Measurements from ENCODE around the gene LENEP.

LENEP gene

DNA sequence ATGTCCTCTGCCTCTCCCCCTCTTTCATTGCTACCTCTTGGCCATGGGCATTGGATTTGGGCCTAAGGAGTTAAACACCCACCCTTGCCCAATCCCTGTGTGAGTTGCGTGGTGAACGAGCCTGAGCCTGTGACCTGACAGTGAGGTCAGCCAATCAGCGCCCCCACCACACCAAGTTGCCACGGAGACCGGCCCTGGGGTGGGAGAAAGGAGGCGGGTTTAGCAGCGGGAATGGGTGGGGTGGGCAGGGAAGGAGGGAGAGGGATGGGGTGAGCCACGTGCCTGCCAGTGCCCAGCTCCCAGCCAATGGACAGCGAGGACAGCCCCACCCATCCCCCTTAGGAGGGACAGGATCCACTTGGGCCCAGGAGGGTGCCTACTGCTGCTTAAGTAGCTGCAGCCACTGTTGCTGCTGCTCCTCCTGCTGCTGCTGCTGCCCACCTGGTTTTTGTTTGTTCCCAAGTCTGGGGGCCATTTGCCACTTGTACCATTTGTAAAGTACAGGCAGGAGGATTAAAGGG, 18.7 kb downstream of the LENEP start:
- TF ChIP-seq, protein P1, sequence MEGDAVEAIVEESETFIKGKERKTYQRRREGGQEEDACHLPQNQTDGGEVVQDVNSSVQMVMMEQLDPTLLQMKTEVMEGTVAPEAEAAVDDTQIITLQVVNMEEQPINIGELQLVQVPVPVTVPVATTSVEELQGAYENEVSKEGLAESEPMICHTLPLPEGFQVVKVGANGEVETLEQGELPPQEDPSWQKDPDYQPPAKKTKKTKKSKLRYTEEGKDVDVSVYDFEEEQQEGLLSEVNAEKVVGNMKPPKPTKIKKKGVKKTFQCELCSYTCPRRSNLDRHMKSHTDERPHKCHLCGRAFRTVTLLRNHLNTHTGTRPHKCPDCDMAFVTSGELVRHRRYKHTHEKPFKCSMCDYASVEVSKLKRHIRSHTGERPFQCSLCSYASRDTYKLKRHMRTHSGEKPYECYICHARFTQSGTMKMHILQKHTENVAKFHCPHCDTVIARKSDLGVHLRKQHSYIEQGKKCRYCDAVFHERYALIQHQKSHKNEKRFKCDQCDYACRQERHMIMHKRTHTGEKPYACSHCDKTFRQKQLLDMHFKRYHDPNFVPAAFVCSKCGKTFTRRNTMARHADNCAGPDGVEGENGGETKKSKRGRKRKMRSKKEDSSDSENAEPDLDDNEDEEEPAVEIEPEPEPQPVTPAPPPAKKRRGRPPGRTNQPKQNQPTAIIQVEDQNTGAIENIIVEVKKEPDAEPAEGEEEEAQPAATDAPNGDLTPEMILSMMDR (IDR thresholded peaks at IDR 0.05), result no peak
- Histone ChIP-seq H3K9ac (no peak overlapping the region), H3K27ac (peak overlapping the region; percentile 69), H3K9me3 (ENCODE audit: control insufficient read depth, low read length) (no peaks in the 10 kb centered on the region), H3K79me2 (peaks cover 5% of the 10 kb centered on the region), H3K36me3 (ENCODE audit: control insufficient read depth, insufficient read depth, low read length) (no peaks in the 10 kb centered on the region), H2AFZ (no peak overlapping the region), H3K4me2 (ENCODE audit: low read length) (no peak overlapping the region), H3K27me3 (ENCODE audit: control insufficient read depth, insufficient read depth, low read length) (no peaks in the 10 kb centered on the region), H3K4me3 (ENCODE audit: low read depth, low read length) (no peak overlapping the region), H3K4me1 (peaks cover 17% of the 10 kb centered on the region)

DNA sequence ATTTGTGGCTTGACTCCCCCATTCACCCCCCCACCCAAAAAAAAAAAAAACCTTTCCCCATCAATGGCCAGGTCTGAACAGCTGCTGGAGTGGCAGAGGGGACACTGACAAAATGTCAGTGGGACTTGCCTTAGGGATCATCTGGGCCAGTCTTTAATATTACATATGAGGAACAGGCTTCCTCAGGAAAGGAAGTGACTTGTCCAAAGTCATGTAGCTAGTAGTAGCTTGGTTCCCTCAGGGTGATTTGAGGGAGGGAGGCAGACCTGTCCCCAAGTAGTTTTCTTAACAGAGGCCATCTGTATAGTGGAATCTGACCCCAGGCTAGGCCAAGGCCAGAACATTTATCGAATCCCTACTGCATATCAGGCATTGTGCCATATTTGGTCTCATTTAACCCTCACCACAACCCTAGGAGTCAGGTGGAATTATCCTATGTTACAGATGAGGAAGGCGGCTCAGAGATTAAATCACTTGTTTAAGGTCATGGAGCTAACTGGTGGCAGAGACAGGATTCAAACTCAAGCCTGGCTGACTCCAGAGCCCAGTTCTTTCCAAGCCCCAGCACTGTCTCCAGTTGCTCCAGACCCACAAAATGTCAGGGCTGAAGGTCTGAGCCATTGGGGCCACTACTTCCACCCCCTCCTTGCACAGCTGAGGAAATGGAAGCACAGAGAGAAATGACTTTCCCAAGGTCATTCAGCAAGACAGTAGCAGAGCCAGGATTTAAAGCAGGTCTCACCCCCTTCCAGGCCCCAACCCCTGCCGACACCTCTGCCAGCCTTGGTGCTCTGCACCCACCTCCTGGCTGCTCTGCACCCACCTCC, 19.6 kb downstream of the LENEP start:
- no peaks in the 10 kb centered on the region for H3K79me2 ChIP-seq
- TF ChIP-seq, protein P1 (IDR thresholded peaks at IDR 0.05), result no peak
- H2AFZ ChIP-seq, result no peak overlapping the region
- peak overlapping the region; percentile 69 for H3K27ac ChIP-seq
- H3K9ac ChIP-seq, result no peak overlapping the region
- no peaks in the 10 kb centered on the region for H3K9me3 ChIP-seq (ENCODE audit: control insufficient read depth, low read length)
- no peaks in the 10 kb centered on the region for H3K27me3 ChIP-seq (ENCODE audit: control insufficient read depth, insufficient read depth, low read length)
- peaks cover 22% of the 10 kb centered on the region for H3K4me1 ChIP-seq
- peak overlapping the region; percentile 2 for H3K4me2 ChIP-seq (ENCODE audit: low read length)
- no peaks in the 10 kb centered on the region for H3K36me3 ChIP-seq (ENCODE audit: control insufficient read depth, insufficient read depth, low read length)
- no peak overlapping the region for H3K4me3 ChIP-seq (ENCODE audit: low read depth, low read length)

DNA sequence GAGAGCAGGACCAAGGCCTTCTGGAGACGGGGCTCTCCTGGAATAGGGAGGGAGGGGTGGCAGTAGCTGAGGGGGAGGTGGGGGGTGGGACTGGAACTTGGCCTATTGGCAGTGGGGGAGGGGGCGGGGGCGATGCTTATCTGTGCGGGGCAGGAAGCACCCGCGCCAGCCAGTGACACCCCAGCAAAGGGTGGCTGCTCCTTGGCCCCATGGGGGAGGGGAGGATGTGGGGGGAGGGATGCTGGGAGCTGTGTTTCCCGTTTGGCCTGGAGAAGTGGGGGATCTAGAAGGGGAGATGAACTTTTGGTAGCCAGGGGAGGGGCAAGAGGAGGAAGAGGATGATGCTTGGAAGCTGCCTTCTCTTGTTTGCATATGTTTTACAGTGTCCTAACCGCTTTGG, 20.2 kb downstream of the LENEP start:
- H3K36me3 ChIP-seq (ENCODE audit: control insufficient read depth, insufficient read depth, low read length), result no peaks in the 10 kb centered on the region
- H3K27ac ChIP-seq, result peak overlapping the region; percentile 69
- no peak overlapping the region for H2AFZ ChIP-seq
- H3K9me3 ChIP-seq (ENCODE audit: control insufficient read depth, low read length), result no peaks in the 10 kb centered on the region
- H3K4me3 ChIP-seq (ENCODE audit: low read depth, low read length), result no peak overlapping the region
- TF ChIP-seq, protein P1 (IDR thresholded peaks at IDR 0.05), result no peak
- H3K79me2 ChIP-seq, result no peaks in the 10 kb centered on the region
- no peak overlapping the region for H3K9ac ChIP-seq
- H3K4me1 ChIP-seq, result peaks cover 20% of the 10 kb centered on the region
- H3K4me2 ChIP-seq (ENCODE audit: low read length), result no peak overlapping the region
- H3K27me3 ChIP-seq (ENCODE audit: control insufficient read depth, insufficient read depth, low read length), result no peaks in the 10 kb centered on the region

DNA sequence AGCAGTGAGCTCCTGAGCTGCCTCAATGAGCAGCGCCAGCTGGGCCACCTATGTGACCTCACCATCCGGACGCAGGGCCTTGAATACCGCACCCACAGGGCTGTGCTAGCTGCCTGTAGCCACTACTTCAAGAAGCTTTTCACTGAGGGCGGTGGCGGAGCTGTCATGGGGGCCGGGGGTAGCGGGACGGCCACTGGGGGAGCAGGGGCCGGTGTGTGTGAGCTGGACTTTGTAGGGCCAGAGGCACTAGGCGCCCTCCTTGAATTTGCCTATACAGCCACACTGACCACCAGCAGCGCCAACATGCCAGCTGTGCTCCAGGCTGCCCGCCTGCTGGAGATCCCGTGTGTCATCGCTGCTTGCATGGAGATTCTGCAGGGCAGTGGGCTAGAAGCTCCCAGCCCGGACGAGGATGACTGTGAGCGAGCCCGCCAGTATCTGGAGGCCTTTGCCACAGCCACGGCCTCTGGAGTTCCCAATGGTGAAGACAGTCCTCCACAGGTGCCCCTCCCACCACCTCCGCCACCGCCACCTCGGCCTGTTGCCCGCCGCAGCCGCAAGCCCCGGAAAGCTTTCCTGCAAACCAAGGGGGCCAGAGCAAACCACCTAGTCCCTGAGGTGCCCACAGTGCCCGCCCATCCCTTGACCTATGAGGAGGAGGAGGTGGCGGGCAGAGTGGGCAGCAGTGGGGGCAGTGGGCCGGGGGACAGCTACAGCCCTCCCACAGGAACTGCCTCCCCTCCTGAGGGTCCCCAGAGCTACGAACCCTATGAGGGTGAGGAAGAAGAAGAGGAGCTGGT, 21.5 kb downstream of the LENEP start:
- no peaks in the 10 kb centered on the region for H3K79me2 ChIP-seq
- no peak overlapping the region for H3K9ac ChIP-seq
- no peaks in the 10 kb centered on the region for H3K27me3 ChIP-seq (ENCODE audit: control insufficient read depth, insufficient read depth, low read length)
- no peak overlapping the region for H3K4me2 ChIP-seq (ENCODE audit: low read length)
- H3K27ac ChIP-seq, result no peak overlapping the region
- H2AFZ ChIP-seq, result no peak overlapping the region
- H3K4me3 ChIP-seq (ENCODE audit: low read depth, low read length), result no peak overlapping the region
- TF ChIP-seq, protein P1 (IDR thresholded peaks at IDR 0.05), result no peak
- H3K36me3 ChIP-seq (ENCODE audit: control insufficient read depth, insufficient read depth, low read length), result no peaks in the 10 kb centered on the region
- H3K4me1 ChIP-seq, result peaks cover 23% of the 10 kb centered on the region
- H3K9me3 ChIP-seq (ENCODE audit: control insufficient read depth, low read length), result no peaks in the 10 kb centered on the region
